ENCODE results near the gene DNAJA4. TPM values are rescaled to one million over a fixed set of nuclear protein-coding genes. Genes with fewer than 3 reads are reported as not detected.

Gene DNAJA4
- total RNA-seq, 1 donor from 2014 or later: not detected

- TF ChIP-seq CTCF (IDR thresholded peaks at IDR 0.05): no peak
- Mint-ChIP-seq H3K27ac (ENCODE audit: unreplicated experiment) (no peak overlapping the region), H3K9me3 (ENCODE audit: unreplicated experiment) (no peaks in the 10 kb centered on the region), H3K4me3 (ENCODE audit: unreplicated experiment) (no peak overlapping the region), H3K36me3 (ENCODE audit: unreplicated experiment) (no peaks in the 10 kb centered on the region), H3K27me3 (ENCODE audit: unreplicated experiment) (no peaks in the 10 kb centered on the region), H3K4me1 (ENCODE audit: unreplicated experiment) (peaks cover 27% of the 10 kb centered on the region)
- DNase-seq (ENCODE audit: extremely low spot score, unreplicated experiment): no peak
These were observed 60.9 kb downstream of the DNAJA4 start for GRCh38 chr15:78325092-78325843.

GRCh38 chr15:78327466-78327865, 63.1 kb downstream of the DNAJA4 start:
- no peak for TF ChIP-seq CTCF (IDR thresholded peaks at IDR 0.05)
- Mint-ChIP-seq H3K27ac (ENCODE audit: unreplicated experiment) (no peak overlapping the region), H3K36me3 (ENCODE audit: unreplicated experiment) (no peaks in the 10 kb centered on the region), H3K27me3 (ENCODE audit: unreplicated experiment) (peaks cover 4% of the 10 kb centered on the region), H3K9me3 (ENCODE audit: unreplicated experiment) (no peaks in the 10 kb centered on the region), H3K4me1 (ENCODE audit: unreplicated experiment) (peaks cover 24% of the 10 kb centered on the region), H3K4me3 (ENCODE audit: unreplicated experiment) (no peak overlapping the region)
- DNase-seq (ENCODE audit: extremely low spot score, unreplicated experiment): no peak

GRCh38 chr15:78329625-78330024, 65.3 kb downstream of the DNAJA4 start:
- Mint-ChIP-seq H3K36me3 (ENCODE audit: unreplicated experiment) (no peaks in the 10 kb centered on the region), H3K9me3 (ENCODE audit: unreplicated experiment) (no peaks in the 10 kb centered on the region), H3K4me1 (ENCODE audit: unreplicated experiment) (peaks cover 16% of the 10 kb centered on the region), H3K27ac (ENCODE audit: unreplicated experiment) (no peak overlapping the region), H3K27me3 (ENCODE audit: unreplicated experiment) (peaks cover 11% of the 10 kb centered on the region), H3K4me3 (ENCODE audit: unreplicated experiment) (no peak overlapping the region)
- DNase-seq (ENCODE audit: extremely low spot score, unreplicated experiment): no peak
- no peak for TF ChIP-seq CTCF (IDR thresholded peaks at IDR 0.05)

Other genes with a start within 250 kb of the DNAJA4 start
- 65.5 and 69.3 TPM in 2 replicates for gene TBC1D2B, start 186.9 kb upstream of the DNAJA4 start, total RNA-seq
- not detected in 2 replicates for gene SH2D7, start 172.0 kb upstream of the DNAJA4 start, total RNA-seq
- 7.6 and 9.6 TPM in 2 replicates for gene CIB2, start 133.1 kb upstream of the DNAJA4 start, total RNA-seq
- 46.7 and 47.4 TPM in 2 replicates for gene IDH3A, start 115.2 kb upstream of the DNAJA4 start, total RNA-seq
- not detected in 2 replicates for gene ACSBG1, start 30.0 kb upstream of the DNAJA4 start, total RNA-seq
- 40.3 and 46.5 TPM in 2 replicates for gene SKIC8, start 35.0 kb downstream of the DNAJA4 start, total RNA-seq
- gene CRABP1, start 75.8 kb downstream of the DNAJA4 start, total RNA-seq: 3.6 and 5.2 TPM in 2 replicates
- gene IREB2, start 173.7 kb downstream of the DNAJA4 start, total RNA-seq: 55.9 and 62.3 TPM in 2 replicates
- 3.1 and 3.4 TPM in 2 replicates for gene HYKK, start 243.0 kb downstream of the DNAJA4 start, total RNA-seq

Data from osteocyte (in vitro differentiated cells).